ENCODE results near the gene ACTL8. TPM values are rescaled to one million over a fixed set of nuclear protein-coding genes. Genes with fewer than 3 reads are reported as not detected.

The ACTL8 gene
- not detected for polyA plus RNA-seq (2013, experiment 1 of 2)
- not detected for polyA plus RNA-seq (2013, experiment 2 of 2)

- H3K27ac ChIP-seq (ENCODE audit: low read length, poor library complexity, severe bottlenecking) = no peak within 1 kb of the TSS
- H3K4me2 ChIP-seq (ENCODE audit: low read length, poor library complexity, severe bottlenecking) = no peak within 1 kb of the TSS
- no peak within 1 kb of the TSS for H3K18ac ChIP-seq (ENCODE audit: low read depth in 1 of 2, low read length in 2 of 2)
- no peak within 1 kb of the TSS for H2BK12ac ChIP-seq (ENCODE audit: low read length in 2 of 2)
- H2BK5ac ChIP-seq (ENCODE audit: low read depth, low read length, poor library complexity, severe bottlenecking) = no peak within 1 kb of the TSS
- no peaks in the 10 kb centered on the region for H3K4me1 ChIP-seq (ENCODE audit: control insufficient read depth, insufficient read depth, low read depth, low read length)
- DNase-seq = no peak
- H4K91ac ChIP-seq (ENCODE audit: low read length) = no peak within 1 kb of the TSS
- H3K23ac ChIP-seq (ENCODE audit: low read length in 2 of 2) = no peak within 1 kb of the TSS
- H3K79me1 ChIP-seq (replicated peaks; ENCODE audit: low read length, poor library complexity, severe bottlenecking) = no peaks in the 10 kb centered on the region
- H3K9me3 ChIP-seq (ENCODE audit: control insufficient read depth, low read length) = peaks cover 43% of the 10 kb centered on the region
- H3K9ac ChIP-seq (ENCODE audit: low read length) = no peak within 1 kb of the TSS
- H2BK120ac ChIP-seq (ENCODE audit: low read depth, low read length) = no peak within 1 kb of the TSS
- H2AK5ac ChIP-seq (ENCODE audit: low read length, severe bottlenecking) = no peak within 1 kb of the TSS
- H3K4me3 ChIP-seq (ENCODE audit: insufficient read depth in 1 of 2, low read depth in 1 of 2, low read length in 2 of 2) = no peak within 1 kb of the TSS
- H2BK15ac ChIP-seq (ENCODE audit: low read depth, poor library complexity, severe bottlenecking) = no peak within 1 kb of the TSS
- WGBS = 58% methylated on average over 12 of the region's 12 CpGs
- H2AFZ ChIP-seq (ENCODE audit: low read depth, low read length) = no peak within 1 kb of the TSS
- H3K27me3 ChIP-seq (ENCODE audit: control insufficient read depth in 1 of 2, insufficient read depth in 1 of 2, low read length in 2 of 2) = no peaks in the 10 kb centered on the region
- no peak within 1 kb of the TSS for H4K8ac ChIP-seq (ENCODE audit: low read length)
- no peak within 1 kb of the TSS for H3K4ac ChIP-seq (ENCODE audit: low read depth in 1 of 2, low read length in 2 of 2)
- no peaks in the 10 kb centered on the region for H3K36me3 ChIP-seq (ENCODE audit: control insufficient read depth in 1 of 2, insufficient read depth in 2 of 2, low read depth in 1 of 2, low read length in 2 of 2)
- no peak within 1 kb of the TSS for H3K14ac ChIP-seq (ENCODE audit: low read length in 2 of 2)
Measured at GRCh38 chr1:17755120-17755519, at the start of gene ACTL8. Gene ACTL8, plus strand, starts transcription at chr1:17755333. Its CDS starts 67,676 bp downstream, at chr1:17823009.

GRCh38 chr1:17706445-17706844 is 48.7 kb upstream of the ACTL8 start:
- no peak overlapping the region for H3K18ac ChIP-seq (ENCODE audit: low read depth in 1 of 2, low read length in 2 of 2)
- H3K9ac ChIP-seq (ENCODE audit: low read length) = no peak overlapping the region
- peaks cover 10 to 21% of the 10 kb centered on the region in 2 experiments for H3K27me3 ChIP-seq (ENCODE audit: control insufficient read depth in 1 of 2, insufficient read depth in 1 of 2, low read length in 2 of 2)
- no peak overlapping the region for H3K27ac ChIP-seq (ENCODE audit: low read length, poor library complexity, severe bottlenecking)
- no peak overlapping the region for H4K91ac ChIP-seq (ENCODE audit: low read length)
- no peaks in the 10 kb centered on the region for H3K36me3 ChIP-seq (ENCODE audit: control insufficient read depth in 1 of 2, insufficient read depth in 2 of 2, low read depth in 1 of 2, low read length in 2 of 2)
- H3K4me3 ChIP-seq (ENCODE audit: insufficient read depth in 1 of 2, low read depth in 1 of 2, low read length in 2 of 2) = no peak overlapping the region
- no peak overlapping the region for H2BK12ac ChIP-seq (ENCODE audit: low read length in 2 of 2)
- whole genome bisulfite sequencing = 93% methylated on average over 7 of the region's 10 CpGs
- no peak overlapping the region for H2BK15ac ChIP-seq (ENCODE audit: low read depth, poor library complexity, severe bottlenecking)
- no peak overlapping the region for H2AK5ac ChIP-seq (ENCODE audit: low read length, severe bottlenecking)
- H3K4ac ChIP-seq (ENCODE audit: low read depth in 1 of 2, low read length in 2 of 2) = no peak overlapping the region
- peaks cover 3% of the 10 kb centered on the region for H3K4me1 ChIP-seq (ENCODE audit: control insufficient read depth, insufficient read depth, low read depth, low read length)
- H3K9me3 ChIP-seq (ENCODE audit: control insufficient read depth, low read length) = peaks cover 12% of the 10 kb centered on the region
- H2BK120ac ChIP-seq (ENCODE audit: low read depth, low read length) = no peak overlapping the region
- no peaks in the 10 kb centered on the region for H3K79me1 ChIP-seq (replicated peaks; ENCODE audit: low read length, poor library complexity, severe bottlenecking)
- no peak overlapping the region for H3K4me2 ChIP-seq (ENCODE audit: low read length, poor library complexity, severe bottlenecking)
- H2BK5ac ChIP-seq (ENCODE audit: low read depth, low read length, poor library complexity, severe bottlenecking) = no peak overlapping the region
- H3K23ac ChIP-seq (ENCODE audit: low read length in 2 of 2) = no peak overlapping the region
- H2AFZ ChIP-seq (ENCODE audit: low read depth, low read length) = no peak overlapping the region
- no peak overlapping the region for H4K8ac ChIP-seq (ENCODE audit: low read length)
- DNase-seq = no peak
- H3K14ac ChIP-seq (ENCODE audit: low read length in 2 of 2) = no peak overlapping the region

- H3K27me3 ChIP-seq (ENCODE audit: control insufficient read depth in 1 of 2, insufficient read depth in 1 of 2, low read length in 2 of 2) = peaks cover 13 to 16% of the 10 kb centered on the region in 2 experiments
- H2AFZ ChIP-seq (ENCODE audit: low read depth, low read length) = no peak overlapping the region
- no peaks in the 10 kb centered on the region for H3K4me1 ChIP-seq (ENCODE audit: control insufficient read depth, insufficient read depth, low read depth, low read length)
- H3K27ac ChIP-seq (ENCODE audit: low read length, poor library complexity, severe bottlenecking) = no peak overlapping the region
- H3K9ac ChIP-seq (ENCODE audit: low read length) = no peak overlapping the region
- H3K23ac ChIP-seq (ENCODE audit: low read length in 2 of 2) = no peak overlapping the region
- no peak overlapping the region for H2BK5ac ChIP-seq (ENCODE audit: low read depth, low read length, poor library complexity, severe bottlenecking)
- H2BK15ac ChIP-seq (ENCODE audit: low read depth, poor library complexity, severe bottlenecking) = no peak overlapping the region
- H4K8ac ChIP-seq (ENCODE audit: low read length) = no peak overlapping the region
- H3K18ac ChIP-seq (ENCODE audit: low read depth in 1 of 2, low read length in 2 of 2) = no peak overlapping the region
- H3K4ac ChIP-seq (ENCODE audit: low read depth in 1 of 2, low read length in 2 of 2) = no peak overlapping the region
- no peak overlapping the region for H2AK5ac ChIP-seq (ENCODE audit: low read length, severe bottlenecking)
- H3K4me2 ChIP-seq (ENCODE audit: low read length, poor library complexity, severe bottlenecking) = no peak overlapping the region
- H3K14ac ChIP-seq (ENCODE audit: low read length in 2 of 2) = no peak overlapping the region
- H3K36me3 ChIP-seq (ENCODE audit: control insufficient read depth in 1 of 2, insufficient read depth in 2 of 2, low read depth in 1 of 2, low read length in 2 of 2) = no peaks in the 10 kb centered on the region
- peaks cover 16% of the 10 kb centered on the region for H3K9me3 ChIP-seq (ENCODE audit: control insufficient read depth, low read length)
- 87% methylated on average over 3 of the region's 3 CpGs for WGBS
- no peak for DNase-seq
- H2BK12ac ChIP-seq (ENCODE audit: low read length in 2 of 2) = no peak overlapping the region
- H2BK120ac ChIP-seq (ENCODE audit: low read depth, low read length) = no peak overlapping the region
- H3K79me1 ChIP-seq (replicated peaks; ENCODE audit: low read length, poor library complexity, severe bottlenecking) = no peaks in the 10 kb centered on the region
- H4K91ac ChIP-seq (ENCODE audit: low read length) = no peak overlapping the region
- no peak overlapping the region for H3K4me3 ChIP-seq (ENCODE audit: insufficient read depth in 1 of 2, low read depth in 1 of 2, low read length in 2 of 2)
Measured at GRCh38 chr1:17709981-17710380, 45.2 kb upstream of the ACTL8 start.

DNA sequence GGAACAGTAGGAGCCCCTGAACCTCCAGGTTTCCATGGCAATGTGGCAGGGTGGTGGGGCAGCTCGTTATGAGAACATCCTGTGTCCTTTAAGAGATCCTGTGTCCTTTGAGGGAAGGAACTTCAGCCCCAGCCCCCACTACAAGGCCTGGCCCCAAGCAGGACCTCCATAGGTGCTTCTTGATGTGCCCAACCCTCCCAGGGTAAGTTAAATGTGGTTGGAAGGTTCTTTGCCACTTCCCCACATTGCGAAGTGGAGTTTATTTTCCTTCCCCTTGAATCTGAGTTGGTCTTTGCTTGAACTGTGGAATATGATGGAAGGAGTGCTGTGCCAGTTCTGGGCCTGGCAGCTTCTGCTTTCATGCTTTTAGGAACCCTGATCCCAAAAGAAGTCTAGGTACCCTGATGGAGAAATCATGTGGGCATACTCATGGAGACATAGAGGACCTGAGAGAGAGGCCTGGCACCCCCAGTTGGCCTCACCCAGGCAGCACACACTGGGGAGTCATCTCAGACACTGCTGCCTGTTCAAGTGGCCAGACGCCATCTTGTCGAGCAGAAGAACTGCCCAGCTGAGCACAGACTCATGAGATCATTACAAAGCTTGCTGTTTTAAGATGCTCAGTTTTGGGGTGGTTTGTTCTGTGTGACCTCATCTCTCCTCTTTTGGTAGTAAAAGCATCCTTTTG is 44.1 kb upstream of the ACTL8 start:
- Histone ChIP-seq H3K79me1 (replicated peaks; ENCODE audit: low read length, poor library complexity, severe bottlenecking) (no peaks in the 10 kb centered on the region), H3K27me3 (ENCODE audit: control insufficient read depth in 1 of 2, insufficient read depth in 1 of 2, low read length in 2 of 2) (peaks cover 8 to 16% of the 10 kb centered on the region in 2 experiments), H3K9ac (ENCODE audit: low read length) (no peak overlapping the region), H3K4me1 (ENCODE audit: control insufficient read depth, insufficient read depth, low read depth, low read length) (no peaks in the 10 kb centered on the region), H2BK5ac (ENCODE audit: low read depth, low read length, poor library complexity, severe bottlenecking) (no peak overlapping the region), H3K9me3 (ENCODE audit: control insufficient read depth, low read length) (peaks cover 16% of the 10 kb centered on the region), H3K23ac (ENCODE audit: low read length in 2 of 2) (no peak overlapping the region), H4K8ac (ENCODE audit: low read length) (no peak overlapping the region), H3K14ac (ENCODE audit: low read length in 2 of 2) (no peak overlapping the region), H2AK5ac (ENCODE audit: low read length, severe bottlenecking) (no peak overlapping the region), H2AFZ (ENCODE audit: low read depth, low read length) (no peak overlapping the region), H3K36me3 (ENCODE audit: control insufficient read depth in 1 of 2, insufficient read depth in 2 of 2, low read depth in 1 of 2, low read length in 2 of 2) (no peaks in the 10 kb centered on the region), H2BK12ac (ENCODE audit: low read length in 2 of 2) (no peak overlapping the region), H2BK120ac (ENCODE audit: low read depth, low read length) (no peak overlapping the region), H3K4me2 (ENCODE audit: low read length, poor library complexity, severe bottlenecking) (no peak overlapping the region), H3K4me3 (ENCODE audit: insufficient read depth in 1 of 2, low read depth in 1 of 2, low read length in 2 of 2) (no peak overlapping the region), H3K18ac (ENCODE audit: low read depth in 1 of 2, low read length in 2 of 2) (no peak overlapping the region), H2BK15ac (ENCODE audit: low read depth, poor library complexity, severe bottlenecking) (no peak overlapping the region), H3K4ac (ENCODE audit: low read depth in 1 of 2, low read length in 2 of 2) (no peak overlapping the region), H3K27ac (ENCODE audit: low read length, poor library complexity, severe bottlenecking) (no peak overlapping the region), H4K91ac (ENCODE audit: low read length) (no peak overlapping the region)
- no peak for DNase-seq
- 71% methylated on average over 4 of the region's 4 CpGs for WGBS

All from mesenchymal stem cell (in vitro differentiated cells and primary cell).